ENCODE data around the gene ROPN1L. TPM values are rescaled to one million over a fixed set of nuclear protein-coding genes. Genes with fewer than 3 reads are reported as not detected.

The ROPN1L gene
- polyA plus RNA-seq, 3 donors: 1.5 to 2.1 (median 1.9) TPM

DNA sequence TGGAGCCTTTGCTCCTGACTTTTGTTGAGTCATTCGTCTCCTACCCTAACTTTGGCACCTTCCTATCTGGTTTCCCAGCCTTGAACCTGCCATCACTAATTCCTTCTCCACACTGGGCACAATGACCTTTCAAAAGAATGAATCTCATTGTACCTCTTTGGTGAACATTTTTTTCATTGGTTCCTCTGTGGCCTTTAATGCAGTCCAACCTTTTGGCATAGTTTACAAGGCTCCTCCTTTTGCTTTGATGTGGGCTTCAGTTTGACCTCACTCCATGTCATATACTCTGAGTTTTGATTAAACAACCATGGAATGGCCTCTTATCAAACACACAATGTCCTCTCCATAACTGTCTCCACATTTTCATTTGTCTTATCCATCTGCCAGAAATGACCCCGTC is 14.5 kb upstream of the ROPN1L start:
- H3K4me3 ChIP-seq (replicated peaks in 1 of 3; ENCODE audit: low read depth in 2 of 3, low read length in 3 of 3): no peak overlapping the region
- no peaks in the 10 kb centered on the region for H3K9me3 ChIP-seq (replicated peaks in 1 of 2; ENCODE audit: control insufficient read depth in 1 of 2, insufficient read depth in 1 of 2, low read length in 2 of 2)
- H3K4me2 ChIP-seq (replicated peaks; ENCODE audit: extremely low read depth, low read length, poor library complexity, severe bottlenecking): no peak overlapping the region
- H3K27ac ChIP-seq (ENCODE audit: low read depth in 1 of 2, low read length in 2 of 2): no peak overlapping the region
- no peak overlapping the region for H3K9ac ChIP-seq (ENCODE audit: insufficient read depth, low read length, poor library complexity, severe bottlenecking)
- peaks cover 69 to 79% of the 10 kb centered on the region in 2 donors for H3K36me3 ChIP-seq (replicated peaks in 1 of 2; ENCODE audit: control insufficient read depth in 1 of 2, insufficient read depth in 2 of 2, low read length in 2 of 2)
- intact Hi-C loops (cut with micrococcal nuclease): loop anchor here in 1 of 2 donors (10.0 kb wide), 1 partner anchor 172 kb away; the partner anchor contains the start of gene CCT5
- Mint-ChIP-seq H3K4me3 (no peak overlapping the region), H3K27me3 (ENCODE audit: low read depth in 3 of 3) (no peaks in the 10 kb centered on the region), H3K9me3 (no peaks in the 10 kb centered on the region), H3K36me3 (peaks cover 64 to 76% of the 10 kb centered on the region in 2 donors), H3K27ac (no peak overlapping the region), H3K4me1 (peaks cover 19% of the 10 kb centered on the region)
- no peaks in the 10 kb centered on the region for H3K27me3 ChIP-seq (ENCODE audit: control insufficient read depth in 2 of 2, insufficient read depth in 2 of 2, low read length in 2 of 2)
- no peak overlapping the region for H2AFZ ChIP-seq (ENCODE audit: insufficient read depth, low read depth, low read length, poor library complexity, severe bottlenecking)
- DNase-seq: no peak
- 100% methylated on average over 1 of the region's 2 CpGs for WGBS (ENCODE audit: insufficient coverage)
- peaks cover 13% of the 10 kb centered on the region for H4K20me1 ChIP-seq (ENCODE audit: insufficient read depth, low read length)
- TF ChIP-seq, protein P1, sequence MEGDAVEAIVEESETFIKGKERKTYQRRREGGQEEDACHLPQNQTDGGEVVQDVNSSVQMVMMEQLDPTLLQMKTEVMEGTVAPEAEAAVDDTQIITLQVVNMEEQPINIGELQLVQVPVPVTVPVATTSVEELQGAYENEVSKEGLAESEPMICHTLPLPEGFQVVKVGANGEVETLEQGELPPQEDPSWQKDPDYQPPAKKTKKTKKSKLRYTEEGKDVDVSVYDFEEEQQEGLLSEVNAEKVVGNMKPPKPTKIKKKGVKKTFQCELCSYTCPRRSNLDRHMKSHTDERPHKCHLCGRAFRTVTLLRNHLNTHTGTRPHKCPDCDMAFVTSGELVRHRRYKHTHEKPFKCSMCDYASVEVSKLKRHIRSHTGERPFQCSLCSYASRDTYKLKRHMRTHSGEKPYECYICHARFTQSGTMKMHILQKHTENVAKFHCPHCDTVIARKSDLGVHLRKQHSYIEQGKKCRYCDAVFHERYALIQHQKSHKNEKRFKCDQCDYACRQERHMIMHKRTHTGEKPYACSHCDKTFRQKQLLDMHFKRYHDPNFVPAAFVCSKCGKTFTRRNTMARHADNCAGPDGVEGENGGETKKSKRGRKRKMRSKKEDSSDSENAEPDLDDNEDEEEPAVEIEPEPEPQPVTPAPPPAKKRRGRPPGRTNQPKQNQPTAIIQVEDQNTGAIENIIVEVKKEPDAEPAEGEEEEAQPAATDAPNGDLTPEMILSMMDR (IDR thresholded peaks at IDR 0.05): no peak
- peaks cover 13 to 19% of the 10 kb centered on the region in 2 donors for H3K4me1 ChIP-seq (ENCODE audit: control insufficient read depth in 1 of 2, insufficient read depth in 2 of 2, low read length in 2 of 2)
- no peaks in the 10 kb centered on the region for H3K79me2 ChIP-seq (ENCODE audit: insufficient read depth, low read length)

GRCh38 chr5:10427978-10428377 is 13.7 kb upstream of the ROPN1L start:
- peaks cover 5 to 11% of the 10 kb centered on the region in 2 donors for H3K4me1 ChIP-seq (ENCODE audit: control insufficient read depth in 1 of 2, insufficient read depth in 2 of 2, low read length in 2 of 2)
- H3K27ac ChIP-seq (ENCODE audit: low read depth in 1 of 2, low read length in 2 of 2): no peak overlapping the region
- DNase-seq: no peak
- Mint-ChIP-seq H3K4me3 (no peak overlapping the region), H3K27me3 (ENCODE audit: low read depth in 3 of 3) (no peaks in the 10 kb centered on the region), H3K27ac (no peak overlapping the region), H3K9me3 (no peaks in the 10 kb centered on the region), H3K4me1 (peaks cover 16% of the 10 kb centered on the region), H3K36me3 (peaks cover 70 to 84% of the 10 kb centered on the region in 2 donors)
- H3K27me3 ChIP-seq (ENCODE audit: control insufficient read depth in 2 of 2, insufficient read depth in 2 of 2, low read length in 2 of 2): no peaks in the 10 kb centered on the region
- H2AFZ ChIP-seq (ENCODE audit: insufficient read depth, low read depth, low read length, poor library complexity, severe bottlenecking): no peak overlapping the region
- 90% methylated on average over 2 of the region's 2 CpGs for WGBS (ENCODE audit: insufficient coverage)
- H3K4me2 ChIP-seq (replicated peaks; ENCODE audit: extremely low read depth, low read length, poor library complexity, severe bottlenecking): no peak overlapping the region
- TF ChIP-seq, protein P1 (IDR thresholded peaks at IDR 0.05): no peak
- peaks cover 74 to 87% of the 10 kb centered on the region in 2 donors for H3K36me3 ChIP-seq (replicated peaks in 1 of 2; ENCODE audit: control insufficient read depth in 1 of 2, insufficient read depth in 2 of 2, low read length in 2 of 2)
- intact Hi-C loops (cut with micrococcal nuclease): loop anchor here in 1 of 2 donors (10.0 kb wide), 1 partner anchor 173 kb away; the partner anchor contains the start of gene CCT5
- H3K9me3 ChIP-seq (replicated peaks in 1 of 2; ENCODE audit: control insufficient read depth in 1 of 2, insufficient read depth in 1 of 2, low read length in 2 of 2): no peaks in the 10 kb centered on the region
- no peak overlapping the region for H3K4me3 ChIP-seq (replicated peaks in 1 of 3; ENCODE audit: low read depth in 2 of 3, low read length in 3 of 3)
- no peaks in the 10 kb centered on the region for H3K79me2 ChIP-seq (ENCODE audit: insufficient read depth, low read length)
- no peak overlapping the region for H3K9ac ChIP-seq (ENCODE audit: insufficient read depth, low read length, poor library complexity, severe bottlenecking)
- H4K20me1 ChIP-seq (ENCODE audit: insufficient read depth, low read length): peaks cover 16% of the 10 kb centered on the region

All from CD14-positive monocyte (primary cell).